Inferior parietal cortex (tissue), 1 donor: Measurements from ENCODE around the gene CHPT1.
"Not testable (repeated sequence)": the region's sequence is repeated elsewhere in the genome, so short reads cannot be mapped to it uniquely, and the experiment has no call there.

Experiments
- DNase-seq: peaks from one replicate; pipeline ENCODE4 v3.0.0-alpha.2; 2016; ENCODE audit errors: extremely low spot score

The CHPT1 gene

DNA sequence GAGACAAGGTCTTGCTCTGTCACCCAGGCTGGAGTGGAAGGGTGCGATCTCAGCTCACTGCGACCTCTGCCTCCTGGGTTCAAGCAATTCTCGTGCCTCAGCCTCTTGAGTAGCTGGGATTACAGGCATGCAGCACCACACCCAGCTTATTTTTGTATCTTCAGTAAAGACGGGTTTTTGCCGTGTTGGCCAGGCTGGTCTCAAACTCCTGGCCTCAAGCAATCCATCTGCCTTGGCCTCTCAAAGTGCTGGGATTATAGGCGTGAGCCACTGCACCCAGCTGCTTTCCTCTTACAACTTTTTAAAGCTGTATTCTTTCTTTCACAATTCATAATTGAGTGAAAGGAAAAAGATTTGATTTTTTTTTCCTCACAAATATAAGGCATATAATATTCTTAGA is 15.8 kb upstream of the CHPT1 start:
- DNase-seq, result not testable (repeated sequence)

DNA sequence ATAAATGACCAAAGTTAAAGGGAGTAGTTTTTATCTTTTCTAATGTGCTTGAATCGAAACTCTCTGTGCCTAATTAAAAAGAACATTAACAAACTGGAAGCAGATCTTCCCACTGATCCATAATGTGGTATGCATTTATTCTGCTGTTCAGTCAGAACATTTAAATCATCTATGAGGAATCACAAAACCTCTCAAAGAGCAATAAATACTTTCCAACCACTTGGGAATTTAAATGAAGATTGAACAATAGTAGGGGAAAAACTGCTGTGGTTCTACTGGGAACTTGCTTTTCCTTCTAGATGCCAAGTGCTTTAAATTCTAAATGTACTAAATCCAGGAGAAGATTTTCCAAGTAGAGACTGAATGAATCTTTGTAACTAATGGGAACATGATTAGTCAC is 12.3 kb upstream of the CHPT1 start:
- no peak for DNase-seq

DNA sequence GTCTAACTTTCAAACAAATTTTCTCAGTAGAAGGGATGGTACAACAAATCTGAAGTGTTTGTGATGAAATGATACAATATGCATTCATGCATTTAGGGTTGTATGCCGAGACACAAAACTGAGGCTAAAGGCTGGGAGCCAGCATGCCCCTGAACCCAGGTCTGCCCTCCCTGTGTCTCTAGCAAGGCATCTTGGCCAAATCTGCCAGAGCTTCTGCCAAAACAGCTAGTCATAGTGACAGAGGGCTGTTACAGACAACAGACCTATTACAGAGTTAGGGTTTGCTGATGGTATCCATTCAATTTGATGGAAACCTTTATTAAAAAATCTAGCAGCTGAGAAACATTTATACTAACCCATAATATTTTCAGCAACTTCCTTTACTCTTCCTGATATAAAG is 11.3 kb upstream of the CHPT1 start:
- DNase-seq, result no peak

- DNase-seq, result no peak
Measured at GRCh38 chr12:101690544-101691098, 6.8 kb upstream of the CHPT1 start.

DNA sequence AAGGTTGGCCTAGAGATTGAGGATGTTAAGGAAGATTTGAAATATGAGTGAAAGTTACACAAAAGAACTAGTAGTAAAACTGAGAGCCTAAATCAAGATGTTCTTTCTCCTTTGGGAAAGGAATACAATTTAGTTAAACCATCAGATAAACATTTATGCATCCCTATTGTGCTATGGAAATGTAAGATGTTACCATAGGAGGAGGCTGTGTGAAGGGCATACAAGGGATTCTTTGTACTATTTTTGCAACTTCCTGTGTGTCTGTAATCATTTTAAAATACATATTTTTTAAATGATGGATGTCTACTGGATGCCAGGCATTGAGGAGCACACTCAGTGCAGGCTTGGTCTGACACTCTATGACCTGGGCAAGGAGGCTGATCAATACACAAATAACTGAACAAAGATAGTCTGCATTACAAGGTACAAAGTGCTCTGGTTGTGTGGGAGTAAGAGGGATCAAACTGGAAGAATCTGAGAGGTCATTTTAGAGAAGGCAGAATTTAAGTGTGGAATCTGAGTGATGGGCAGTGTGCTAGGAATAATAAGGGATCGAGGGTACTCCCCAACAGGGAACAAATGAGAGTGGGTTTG is 5.8 kb upstream of the CHPT1 start:
- no peak for DNase-seq

DNA sequence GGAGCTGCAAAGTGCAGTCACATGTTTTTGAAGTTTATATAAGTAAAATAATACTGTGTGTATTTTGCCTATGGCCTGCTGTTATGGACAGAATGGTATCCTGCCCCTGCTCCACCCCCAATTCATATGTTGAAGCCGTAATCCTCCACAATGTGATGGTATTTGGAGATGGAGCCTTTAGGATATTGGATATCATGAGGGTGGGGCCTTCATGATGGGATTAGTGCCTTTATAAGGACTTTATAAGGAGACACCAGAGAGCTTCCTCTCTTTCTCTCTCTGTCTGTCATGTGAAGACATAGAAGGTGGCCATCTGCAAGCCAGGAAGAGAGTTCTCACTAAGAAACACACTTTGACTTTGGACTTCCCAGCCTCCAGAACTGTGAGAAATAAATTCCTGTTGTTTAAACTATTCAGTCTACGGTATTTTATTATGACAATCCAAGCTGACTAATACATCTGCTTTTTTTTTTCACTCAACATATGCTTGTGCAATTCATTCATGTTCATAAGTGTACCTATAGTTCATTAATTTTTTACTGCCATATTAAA is 3.1 kb upstream of the CHPT1 start:
- DNase-seq, result no peak

DNA sequence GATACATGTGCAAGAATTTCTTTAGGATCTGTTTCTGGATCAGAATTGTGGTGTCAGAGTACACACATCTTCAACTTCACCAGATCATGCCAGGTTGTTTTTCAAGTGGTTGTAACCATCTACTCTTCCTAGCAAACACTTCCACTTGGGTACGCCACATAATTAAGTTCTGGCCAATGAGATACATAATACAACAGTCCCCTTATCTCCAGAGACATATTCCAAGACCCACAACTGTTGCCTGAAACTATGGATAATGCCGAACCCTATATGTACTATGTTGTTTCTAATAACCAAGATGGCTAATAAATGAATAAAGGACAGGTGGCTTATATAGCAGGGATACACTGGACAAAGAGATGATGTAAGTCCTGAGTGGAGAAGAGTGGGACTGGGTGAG is 2.5 kb upstream of the CHPT1 start:
- DNase-seq, result no peak

- DNase-seq, result no peak
Measured at GRCh38 chr12:101695706-101696105, 1.7 kb upstream of the CHPT1 start.

GRCh38 chr12:101696251-101697196 is 916 bp upstream of the CHPT1 start:
- DNase-seq, result peak; percentile 59

- peak; percentile 57 for DNase-seq
Measured at GRCh38 chr12:101697930-101698799, 725 bp downstream of the CHPT1 start.

- peak; percentile 54 for DNase-seq
Measured at GRCh38 chr12:101698800-101699347, 1.4 kb downstream of the CHPT1 start.

- DNase-seq, result no peak
Measured at GRCh38 chr12:101700299-101700820, 2.9 kb downstream of the CHPT1 start.

DNA sequence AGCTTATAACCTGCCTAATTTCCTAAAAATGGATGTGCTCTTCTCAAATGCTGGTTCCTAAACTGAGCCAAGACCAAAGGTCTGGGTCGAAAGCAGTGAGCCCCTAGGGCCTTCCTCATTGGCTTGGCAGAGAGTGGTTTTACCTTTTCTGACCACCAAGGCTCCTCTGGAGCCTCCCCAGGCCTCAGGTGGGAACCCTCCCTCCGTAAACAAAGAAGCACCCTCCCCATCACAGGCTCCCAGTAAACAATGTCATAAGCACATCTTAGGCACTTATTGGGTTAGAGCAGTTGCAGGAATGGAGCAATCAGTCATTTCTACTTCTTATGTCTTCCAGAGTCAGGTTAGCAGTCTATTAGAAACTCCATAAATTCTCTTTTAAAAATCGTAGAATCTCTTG is 6.0 kb downstream of the CHPT1 start:
- no peak for DNase-seq

DNA sequence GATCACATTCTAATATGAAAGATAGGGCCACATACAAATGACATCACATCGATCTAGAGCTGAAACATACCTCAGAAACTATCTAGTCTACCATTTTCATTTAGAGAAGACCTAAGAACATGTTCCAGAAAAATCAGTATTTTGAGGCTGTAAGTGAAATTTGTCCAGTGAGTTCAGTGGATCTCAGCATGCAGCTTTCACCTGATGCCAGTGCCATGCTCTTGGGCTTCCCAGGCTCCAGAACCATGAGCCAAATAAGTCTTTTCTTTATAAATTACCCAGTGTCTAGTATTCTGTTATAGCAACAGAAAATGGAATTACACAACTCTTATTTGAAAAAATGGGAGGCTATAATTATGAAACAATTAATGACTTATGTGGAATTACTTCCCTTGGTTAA is 9.0 kb downstream of the CHPT1 start:
- no peak for DNase-seq

GRCh38 chr12:101707131-101707782 is 9.8 kb downstream of the CHPT1 start:
- no peak for DNase-seq

GRCh38 chr12:101710288-101710687 is 12.8 kb downstream of the CHPT1 start:
- no peak for DNase-seq

- peak; percentile 42 for DNase-seq
Measured at GRCh38 chr12:101713059-101713682, 15.7 kb downstream of the CHPT1 start.

- no peak for DNase-seq
Measured at GRCh38 chr12:101713930-101714329, 16.5 kb downstream of the CHPT1 start.

DNA sequence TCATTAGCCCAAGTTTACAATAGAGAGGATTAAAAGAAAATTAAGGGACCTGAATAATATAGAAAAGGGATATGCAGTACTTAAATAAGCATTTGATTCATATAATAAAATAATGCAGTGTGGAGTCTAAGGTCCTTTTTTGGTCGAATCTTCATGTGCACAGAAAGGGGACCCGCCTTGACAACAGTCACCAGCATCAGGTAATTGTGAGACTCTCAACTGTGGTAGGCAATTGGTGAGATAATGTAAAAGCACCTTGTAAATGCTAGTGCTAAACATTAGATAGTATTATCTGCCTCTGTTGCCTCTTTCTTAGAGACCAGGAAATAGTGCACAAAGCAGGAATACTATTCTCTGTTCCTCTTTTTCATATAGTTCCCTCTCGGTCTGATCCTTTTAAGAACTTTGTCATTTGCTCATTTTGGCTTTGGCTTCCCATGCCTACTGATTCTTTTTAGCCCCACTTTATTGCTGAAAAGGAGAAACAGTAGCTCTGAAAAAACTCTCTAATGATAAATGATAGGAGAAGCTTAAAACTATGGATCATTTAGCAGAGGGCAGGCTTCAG is 17.5 kb downstream of the CHPT1 start:
- no peak for DNase-seq

GRCh38 chr12:101719566-101719965 is 22.1 kb downstream of the CHPT1 start:
- no peak for DNase-seq
